ENCODE measurements around the gene CCDC170. TPM values are rescaled to one million over a fixed set of nuclear protein-coding genes. Genes with fewer than 3 reads are reported as not detected.

The CCDC170 gene
- total and polyA plus RNA-seq, 9 of the 15 experiments (the other 6 are each of a cell fraction or from before 2014, with no cell fraction given): 0.01 to 0.18 (median 0.05) TPM; not detected in 6

DNA sequence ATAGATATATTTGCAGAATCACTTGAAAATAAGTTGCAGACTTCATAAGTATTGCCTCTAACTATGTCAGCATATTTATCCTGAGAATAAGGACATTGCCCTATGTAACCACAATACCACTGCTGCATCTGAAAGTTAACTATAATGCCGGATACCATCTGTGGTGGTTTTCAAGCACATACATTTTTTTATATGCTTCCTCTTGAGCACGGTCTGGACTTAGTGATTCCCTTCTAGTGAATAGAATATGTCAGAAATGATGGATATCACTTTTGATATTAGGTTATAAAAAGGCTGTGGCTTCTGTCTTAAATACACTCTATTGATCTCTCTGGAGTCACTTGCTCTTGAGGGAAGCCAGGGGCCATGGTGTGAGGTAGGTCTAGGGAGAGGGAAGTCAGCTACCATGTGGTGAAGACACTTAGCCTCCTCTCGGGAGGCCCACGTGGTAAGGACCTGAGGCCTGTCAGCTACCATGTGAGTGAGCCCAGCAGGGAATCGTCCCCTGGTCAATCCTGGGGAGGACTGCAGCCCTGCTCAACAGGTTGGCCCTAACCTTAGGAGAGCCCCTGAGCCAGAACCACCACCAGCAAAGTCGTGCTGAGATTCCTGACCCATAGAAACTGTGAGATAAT, 57.5 kb downstream of the CCDC170 start:
- 7% methylated on average over 6 of the region's 6 CpGs for WGBS (ENCODE audit: insufficient coverage, low coverage, missing lambda C conversion rate)
- Histone ChIP-seq H3K27ac (ENCODE audit: extremely low read depth, low read depth, low read length) (no peak overlapping the region), H3K9ac (ENCODE audit: insufficient read depth in 1 of 2, low read depth in 2 of 2, low read length in 2 of 2) (no peak overlapping the region), H2AFZ (ENCODE audit: low read depth, low read length) (no peak overlapping the region), H3K9me3 (replicated peaks; ENCODE audit: control insufficient read depth, insufficient read depth, low read depth, low read length) (no peaks in the 10 kb centered on the region), H4K20me1 (replicated peaks; ENCODE audit: control insufficient read depth, insufficient read depth, low read length) (no peaks in the 10 kb centered on the region), H3K36me3 (ENCODE audit: control insufficient read depth, insufficient read depth, low read length) (no peaks in the 10 kb centered on the region), H3K4me1 (replicated peaks in 1 of 2; ENCODE audit: control insufficient read depth in 2 of 2, insufficient read depth in 2 of 2, low read length in 2 of 2) (no peaks in the 10 kb centered on the region), H3K9me1 (ENCODE audit: control insufficient read depth, insufficient read depth, low read length) (no peaks in the 10 kb centered on the region), H3K4me3 (no peak overlapping the region), H3K79me2 (ENCODE audit: control insufficient read depth, insufficient read depth, low read length) (no peaks in the 10 kb centered on the region), H3K4me2 (ENCODE audit: insufficient read depth, low read length) (no peak overlapping the region), H3K27me3 (ENCODE audit: control insufficient read depth in 2 of 2, insufficient read depth in 2 of 2, low read length in 2 of 2) (peaks cover 0 to 6% of the 10 kb centered on the region in 2 experiments; a peak in 1 of 5 replicates)
- in situ Hi-C loops (cut with MboI) (no loop called here), intact Hi-C loops (cut with micrococcal nuclease) (no loop called here)
- peak; percentile 55 for ATAC-seq
- BruUV-seq (replicated peaks): no TSS peak
- ChIA-PET POLR2A (no interaction called here), CTCF (ENCODE audit: low intra/inter-chr PET ratio) (interaction anchor here (0.6 kb wide), 1 partner anchor 124 kb away, joined by 3 read pairs; no protein-coding TSS in a partner anchor)
- FAIRE-seq: no peak
- no peak for DNase-seq (ENCODE audit: extremely low read depth in 1 of 4, low spot score in 3 of 4)
- TF ChIP-seq ZNF75A (CRISPR knock-in tag; IDR thresholded peaks at IDR 0.05): no peak
- TF ChIP-seq POLR2AphosphoS5 (IDR thresholded peaks at IDR 0.05; ENCODE audit: control insufficient read depth, insufficient read depth, low read depth, low read length): no peak
- no peak for TF ChIP-seq ZNF785 (CRISPR knock-in tag; IDR thresholded peaks at IDR 0.05)
- TF ChIP-seq, protein P1, sequence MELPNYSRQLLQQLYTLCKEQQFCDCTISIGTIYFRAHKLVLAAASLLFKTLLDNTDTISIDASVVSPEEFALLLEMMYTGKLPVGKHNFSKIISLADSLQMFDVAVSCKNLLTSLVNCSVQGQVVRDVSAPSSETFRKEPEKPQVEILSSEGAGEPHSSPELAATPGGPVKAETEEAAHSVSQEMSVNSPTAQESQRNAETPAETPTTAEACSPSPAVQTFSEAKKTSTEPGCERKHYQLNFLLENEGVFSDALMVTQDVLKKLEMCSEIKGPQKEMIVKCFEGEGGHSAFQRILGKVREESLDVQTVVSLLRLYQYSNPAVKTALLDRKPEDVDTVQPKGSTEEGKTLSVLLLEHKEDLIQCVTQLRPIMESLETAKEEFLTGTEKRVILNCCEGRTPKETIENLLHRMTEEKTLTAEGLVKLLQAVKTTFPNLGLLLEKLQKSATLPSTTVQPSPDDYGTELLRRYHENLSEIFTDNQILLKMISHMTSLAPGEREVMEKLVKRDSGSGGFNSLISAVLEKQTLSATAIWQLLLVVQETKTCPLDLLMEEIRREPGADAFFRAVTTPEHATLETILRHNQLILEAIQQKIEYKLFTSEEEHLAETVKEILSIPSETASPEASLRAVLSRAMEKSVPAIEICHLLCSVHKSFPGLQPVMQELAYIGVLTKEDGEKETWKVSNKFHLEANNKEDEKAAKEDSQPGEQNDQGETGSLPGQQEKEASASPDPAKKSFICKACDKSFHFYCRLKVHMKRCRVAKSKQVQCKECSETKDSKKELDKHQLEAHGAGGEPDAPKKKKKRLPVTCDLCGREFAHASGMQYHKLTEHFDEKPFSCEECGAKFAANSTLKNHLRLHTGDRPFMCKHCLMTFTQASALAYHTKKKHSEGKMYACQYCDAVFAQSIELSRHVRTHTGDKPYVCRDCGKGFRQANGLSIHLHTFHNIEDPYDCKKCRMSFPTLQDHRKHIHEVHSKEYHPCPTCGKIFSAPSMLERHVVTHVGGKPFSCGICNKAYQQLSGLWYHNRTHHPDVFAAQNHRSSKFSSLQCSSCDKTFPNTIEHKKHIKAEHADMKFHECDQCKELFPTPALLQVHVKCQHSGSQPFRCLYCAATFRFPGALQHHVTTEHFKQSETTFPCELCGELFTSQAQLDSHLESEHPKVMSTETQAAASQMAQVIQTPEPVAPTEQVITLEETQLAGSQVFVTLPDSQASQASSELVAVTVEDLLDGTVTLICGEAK (IDR thresholded peaks at IDR 0.05): no peak
- TF ChIP-seq, protein P1 (CRISPR knock-in tag; IDR thresholded peaks at IDR 0.05): no peak
- no peak for TF ChIP-seq GATA2 (CRISPR knock-in tag; IDR thresholded peaks at IDR 0.05)
- no peak for TF ChIP-seq ZNF146 (CRISPR knock-in tag; IDR thresholded peaks at IDR 0.05; ENCODE audit: unreplicated experiment)
- TF ChIP-seq, protein P2, sequence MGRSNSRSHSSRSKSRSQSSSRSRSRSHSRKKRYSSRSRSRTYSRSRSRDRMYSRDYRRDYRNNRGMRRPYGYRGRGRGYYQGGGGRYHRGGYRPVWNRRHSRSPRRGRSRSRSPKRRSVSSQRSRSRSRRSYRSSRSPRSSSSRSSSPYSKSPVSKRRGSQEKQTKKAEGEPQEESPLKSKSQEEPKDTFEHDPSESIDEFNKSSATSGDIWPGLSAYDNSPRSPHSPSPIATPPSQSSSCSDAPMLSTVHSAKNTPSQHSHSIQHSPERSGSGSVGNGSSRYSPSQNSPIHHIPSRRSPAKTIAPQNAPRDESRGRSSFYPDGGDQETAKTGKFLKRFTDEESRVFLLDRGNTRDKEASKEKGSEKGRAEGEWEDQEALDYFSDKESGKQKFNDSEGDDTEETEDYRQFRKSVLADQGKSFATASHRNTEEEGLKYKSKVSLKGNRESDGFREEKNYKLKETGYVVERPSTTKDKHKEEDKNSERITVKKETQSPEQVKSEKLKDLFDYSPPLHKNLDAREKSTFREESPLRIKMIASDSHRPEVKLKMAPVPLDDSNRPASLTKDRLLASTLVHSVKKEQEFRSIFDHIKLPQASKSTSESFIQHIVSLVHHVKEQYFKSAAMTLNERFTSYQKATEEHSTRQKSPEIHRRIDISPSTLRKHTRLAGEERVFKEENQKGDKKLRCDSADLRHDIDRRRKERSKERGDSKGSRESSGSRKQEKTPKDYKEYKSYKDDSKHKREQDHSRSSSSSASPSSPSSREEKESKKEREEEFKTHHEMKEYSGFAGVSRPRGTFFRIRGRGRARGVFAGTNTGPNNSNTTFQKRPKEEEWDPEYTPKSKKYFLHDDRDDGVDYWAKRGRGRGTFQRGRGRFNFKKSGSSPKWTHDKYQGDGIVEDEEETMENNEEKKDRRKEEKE (IDR thresholded peaks at IDR 0.05; ENCODE audit: borderline replicate concordance in 1 of 2, control insufficient read depth in 1 of 2, low read depth in 2 of 2, low read length in 1 of 2): no peak
- no peak for TF ChIP-seq ZNF140 (CRISPR knock-in tag; IDR thresholded peaks at IDR 0.05)
- TF ChIP-seq MEIS2 (IDR thresholded peaks at IDR 0.05; ENCODE audit: partially characterized antibody): no peak
